HG03460 (cell line): Measurements from ENCODE around the gene PACRG.

ENCODE experiments used
- ATAC-seq: cut with Tn5 transposase; IDR thresholded peaks from one replicate; pipeline ENCODE4 v1.9.1; 2021; ENCODE audit not compliant: unreplicated experiment

PACRG gene

DNA sequence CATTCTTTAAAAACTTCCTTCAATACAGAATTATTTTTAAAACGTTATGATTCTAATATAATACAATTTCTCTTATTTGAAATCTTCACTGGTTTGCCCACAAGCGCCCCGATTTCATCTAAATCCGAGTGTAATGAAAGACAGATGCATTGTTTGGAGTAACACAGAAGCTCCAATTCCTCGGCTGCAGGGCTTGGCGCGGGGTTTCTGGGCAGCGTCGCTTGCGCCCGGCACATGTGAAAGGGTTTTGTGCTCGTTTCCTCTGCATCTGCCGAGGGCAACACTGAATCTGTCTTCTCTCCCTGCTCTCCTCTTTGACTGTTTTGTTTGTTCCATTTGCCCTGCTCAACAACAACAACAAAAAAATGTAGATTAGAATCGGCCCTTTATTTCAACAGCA lies 438.1 kb downstream of the PACRG start:
- ATAC-seq: no peak

GRCh38 chr6:163166507-163166906 lies 438.7 kb downstream of the PACRG start:
- ATAC-seq: no peak

DNA sequence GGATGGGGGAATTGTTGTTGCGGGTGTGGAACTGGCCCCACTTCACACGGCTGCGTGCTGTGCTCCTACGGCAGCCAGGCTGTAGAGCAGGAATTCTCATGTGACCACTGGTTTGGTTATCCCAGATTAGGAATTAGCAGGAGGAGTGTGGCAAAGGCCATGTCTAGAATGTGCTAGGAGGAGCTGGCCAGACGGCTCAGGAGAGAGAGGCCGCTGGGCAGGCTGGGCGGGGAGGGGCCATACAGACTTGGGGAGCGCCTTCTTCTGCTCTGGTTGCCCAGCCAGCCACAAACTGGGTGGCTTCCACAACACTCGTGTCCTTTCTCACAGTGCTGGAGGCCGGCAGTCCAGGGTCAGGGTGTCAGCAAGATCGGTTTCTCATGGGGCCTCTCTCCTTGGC lies 441.7 kb downstream of the PACRG start:
- no peak for ATAC-seq

GRCh38 chr6:163170294-163170883 lies 442.6 kb downstream of the PACRG start:
- ATAC-seq: peak; percentile 77

GRCh38 chr6:163173741-163174140 lies 446.0 kb downstream of the PACRG start:
- no peak for ATAC-seq

- no peak for ATAC-seq
Measured at GRCh38 chr6:163175301-163175700, 447.5 kb downstream of the PACRG start.

DNA sequence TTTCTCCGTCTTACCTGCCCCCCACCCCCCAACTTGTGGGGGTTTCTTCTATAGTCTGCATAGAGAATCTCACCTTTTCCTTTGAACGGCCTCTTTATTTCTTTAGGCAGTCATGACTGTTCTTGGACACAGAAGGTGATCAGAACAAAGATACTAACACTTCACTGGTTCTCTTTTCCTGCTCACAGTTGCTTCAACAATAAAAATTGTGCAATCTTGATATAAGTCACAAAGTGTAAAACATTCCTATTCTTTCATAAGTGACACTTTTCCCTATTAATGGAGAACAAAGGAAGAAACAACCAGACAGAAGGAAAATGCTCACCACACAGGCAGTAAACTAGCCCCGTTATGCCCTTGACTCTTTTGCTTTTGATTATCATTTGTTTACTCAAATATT lies 448.3 kb downstream of the PACRG start:
- ATAC-seq: no peak

GRCh38 chr6:163177007-163177406 lies 449.2 kb downstream of the PACRG start:
- ATAC-seq: no peak

- no peak for ATAC-seq
Measured at GRCh38 chr6:163177892-163178420, 450.2 kb downstream of the PACRG start.

DNA sequence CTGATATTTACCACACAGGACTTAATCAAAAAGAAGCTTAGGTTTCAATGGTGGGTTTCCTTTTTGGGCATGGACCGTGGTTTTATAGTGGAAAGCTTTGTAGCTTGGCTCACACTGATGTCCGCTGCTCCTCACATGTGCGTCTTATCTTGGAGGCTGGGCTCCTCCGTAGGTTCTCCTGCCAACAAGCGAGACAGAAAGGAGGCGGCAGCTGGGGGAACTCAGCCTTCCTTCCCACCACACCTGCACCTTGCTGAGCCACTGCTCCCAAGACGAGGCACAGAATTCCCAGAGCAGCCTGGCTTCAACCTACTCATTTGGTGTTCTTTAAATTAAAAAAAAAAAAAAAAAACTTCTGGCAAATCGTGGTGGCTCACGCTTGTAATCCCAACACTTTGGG lies 451.3 kb downstream of the PACRG start:
- no peak for ATAC-seq

DNA sequence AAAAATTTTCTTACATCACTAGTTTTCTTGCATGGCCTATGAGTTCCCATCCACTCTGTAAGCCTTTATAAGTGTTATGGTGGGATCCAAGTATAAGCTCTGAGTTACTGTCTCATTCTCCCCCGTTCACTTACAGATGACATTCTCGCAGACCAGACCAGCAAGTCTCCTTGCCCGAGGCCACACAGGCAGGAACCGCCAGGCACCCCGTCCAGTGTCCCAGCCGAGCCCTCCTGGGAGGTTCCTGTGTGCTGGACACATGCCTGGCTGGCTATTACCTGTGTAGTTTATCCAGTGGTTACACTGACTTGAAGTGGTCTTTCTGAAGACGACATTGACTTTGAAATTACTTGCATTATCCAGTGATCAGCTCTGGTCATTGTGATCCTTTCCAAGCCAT lies 451.9 kb downstream of the PACRG start:
- ATAC-seq: no peak

DNA sequence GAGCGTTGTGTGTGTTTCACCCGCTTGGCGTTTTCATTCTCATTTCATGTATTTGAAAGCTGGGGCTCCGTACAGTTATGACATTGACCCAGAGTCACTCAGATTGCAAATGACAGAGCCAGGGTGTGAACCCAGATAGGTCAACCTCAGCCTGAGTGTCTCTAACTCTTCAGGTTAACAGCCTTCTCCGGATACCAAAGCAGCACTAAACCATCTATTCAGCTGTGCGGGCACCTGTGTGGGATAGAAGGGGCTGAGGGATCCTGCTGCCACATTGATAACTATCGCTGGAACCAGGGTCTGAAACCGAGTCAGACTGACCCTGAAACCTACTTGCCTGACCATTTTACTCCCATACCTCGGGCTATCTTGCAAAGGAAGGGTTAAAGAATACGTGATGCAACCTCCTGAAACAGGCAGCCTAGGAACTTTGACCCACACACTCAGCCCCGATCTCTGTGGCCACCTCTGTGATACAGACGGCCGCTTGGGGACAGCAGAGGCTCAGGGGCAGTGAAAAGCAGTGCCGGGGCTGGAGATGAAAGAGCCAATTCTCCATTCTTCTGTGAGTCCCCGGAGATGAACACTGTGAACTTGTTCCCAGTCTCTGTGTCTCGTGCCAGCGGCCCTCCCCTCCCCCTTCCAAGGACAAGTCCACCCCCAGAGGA lies 453.2 kb downstream of the PACRG start:
- no peak for ATAC-seq

DNA sequence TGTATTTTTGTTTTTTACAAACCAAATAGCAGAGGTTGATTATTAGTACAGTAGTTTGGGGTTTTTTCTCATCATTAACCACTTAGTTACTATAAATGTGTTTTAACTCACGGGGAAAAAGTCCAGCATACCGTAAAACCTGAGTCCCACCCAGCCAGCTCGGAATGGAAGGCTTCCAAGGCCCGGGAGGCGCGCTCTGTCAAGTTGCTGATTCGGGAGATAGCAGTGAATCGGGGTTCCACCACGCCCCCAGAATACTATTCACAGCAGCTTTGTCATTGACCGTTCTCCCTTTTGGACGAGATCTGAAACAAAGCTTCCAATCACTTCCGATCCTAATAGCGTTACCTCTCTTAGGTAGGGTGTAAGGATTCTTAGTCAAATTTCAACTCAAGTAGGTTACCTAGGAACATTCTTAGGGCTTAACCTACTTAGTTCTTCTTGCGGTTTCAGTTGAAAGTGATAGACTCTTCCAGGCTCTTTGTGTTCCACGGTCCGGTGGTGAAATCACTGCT lies 453.9 kb downstream of the PACRG start:
- ATAC-seq: no peak

DNA sequence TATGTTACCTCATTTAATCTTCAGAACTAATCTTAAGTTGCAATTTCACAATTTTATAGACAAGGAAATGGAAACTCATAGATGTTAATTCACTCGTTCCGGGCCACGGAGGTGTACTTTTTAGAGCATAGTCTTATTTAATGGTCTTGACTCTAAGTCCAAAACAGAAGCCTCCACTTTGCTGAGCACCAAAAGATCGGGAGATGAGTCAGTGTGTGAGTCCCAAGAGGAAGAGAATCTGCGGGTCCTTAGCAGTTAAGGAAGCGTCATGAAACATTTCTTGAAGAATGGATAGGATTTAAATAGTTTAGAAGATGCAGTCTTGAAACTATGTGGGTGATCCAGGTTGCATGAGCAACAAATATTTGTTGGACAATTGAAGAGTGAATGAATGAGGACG lies 454.9 kb downstream of the PACRG start:
- no peak for ATAC-seq

- ATAC-seq: no peak
Measured at GRCh38 chr6:163183806-163184205, 456.0 kb downstream of the PACRG start.

- ATAC-seq: no peak
Measured at GRCh38 chr6:163185744-163186143, 458.0 kb downstream of the PACRG start.

GRCh38 chr6:163186527-163186926 lies 458.8 kb downstream of the PACRG start:
- ATAC-seq: no peak

GRCh38 chr6:163187201-163187600 lies 459.4 kb downstream of the PACRG start:
- ATAC-seq: no peak

GRCh38 chr6:163187606-163188005 lies 459.8 kb downstream of the PACRG start:
- ATAC-seq: no peak

DNA sequence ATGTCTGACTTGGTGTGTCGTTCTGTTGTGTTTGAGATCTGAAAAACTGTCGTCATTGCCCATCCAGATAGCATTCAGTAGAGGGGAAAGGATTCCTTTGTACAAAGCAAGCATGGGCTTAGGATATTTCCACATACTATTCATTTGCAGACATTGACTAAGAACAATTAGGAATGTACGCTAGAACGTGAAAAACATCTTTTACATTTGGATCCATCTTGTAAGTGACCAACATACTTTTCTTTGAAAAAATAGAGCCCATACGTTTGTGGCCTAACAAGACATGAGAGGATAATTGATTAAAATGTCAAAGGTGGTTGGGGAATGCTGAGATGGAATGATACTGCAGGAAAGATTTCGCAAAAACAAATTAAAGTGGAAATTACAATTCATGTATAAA lies 461.0 kb downstream of the PACRG start:
- ATAC-seq: no peak

DNA sequence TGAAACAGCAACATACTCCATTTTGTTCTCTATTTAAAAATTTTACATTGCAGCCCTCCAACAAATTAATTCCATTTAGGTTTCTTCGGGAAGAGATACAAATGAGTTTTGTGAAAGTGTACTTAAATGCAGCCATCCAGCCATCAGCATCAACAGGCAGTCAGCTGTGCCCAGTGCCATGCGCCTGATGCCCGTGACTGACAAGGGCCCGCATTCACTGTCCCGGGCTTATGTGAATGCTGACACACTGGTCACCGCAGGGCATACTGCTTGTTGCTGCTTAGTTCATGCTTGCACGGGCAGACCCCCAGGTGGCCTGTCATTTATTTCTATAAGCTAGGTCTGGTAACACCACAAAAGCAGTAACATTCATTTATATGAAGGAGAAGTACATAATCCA lies 461.8 kb downstream of the PACRG start:
- ATAC-seq: no peak

DNA sequence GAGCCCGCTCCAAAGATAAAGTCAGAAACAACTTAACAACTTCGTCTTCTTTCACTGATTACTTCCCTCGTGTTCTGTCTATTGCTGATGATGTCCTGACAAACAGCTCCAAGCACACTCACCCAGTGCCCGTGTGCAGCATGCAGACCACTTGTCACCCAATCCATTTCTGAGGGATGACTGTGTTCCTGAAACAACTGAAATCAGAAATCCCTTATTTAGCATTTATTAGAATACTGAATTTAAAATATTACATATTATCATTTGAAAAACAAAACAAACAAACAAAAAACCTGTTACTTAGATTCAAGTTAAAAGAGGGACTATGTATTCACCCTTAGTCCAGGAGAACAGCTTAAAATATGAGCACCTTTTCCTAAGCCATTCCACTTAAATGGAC lies 463.0 kb downstream of the PACRG start:
- no peak for ATAC-seq
